Measurements from ENCODE around the gene NAT10. TPM values are rescaled to one million over a fixed set of nuclear protein-coding genes. Genes with fewer than 3 reads are reported as not detected.

NAT10 gene
- total RNA-seq, 2 experiments from 2014 or later, result 160 to 169 TPM

GRCh38 chr11:34192481-34193401, 87.3 kb downstream of the NAT10 start:
- Mint-ChIP-seq H3K4me1 (peaks cover 7% of the 10 kb centered on the region), H3K27me3 (no peaks in the 10 kb centered on the region), H3K4me3 (no peak overlapping the region), H3K36me3 (no peaks in the 10 kb centered on the region), H3K27ac (no peak overlapping the region), H3K9me3 (no peaks in the 10 kb centered on the region)
- no peak for DNase-seq

GRCh38 chr11:34194576-34195335, 89.3 kb downstream of the NAT10 start:
- Mint-ChIP-seq H3K4me1 (peaks cover 7% of the 10 kb centered on the region), H3K27ac (no peak overlapping the region), H3K9me3 (no peaks in the 10 kb centered on the region), H3K36me3 (no peaks in the 10 kb centered on the region), H3K27me3 (no peaks in the 10 kb centered on the region), H3K4me3 (no peak overlapping the region)
- no peak for DNase-seq

Other genes starting within 250 kb of the NAT10 start
- gene LMO2, start 213.6 kb upstream of the NAT10 start, total RNA-seq, result under 1 TPM; 0.14 to 0.21 TPM
- 100 to 1,000 TPM; 313 to 342 TPM for gene CAPRIN1, start 53.9 kb upstream of the NAT10 start, total RNA-seq

Data from activated naive CD8-positive, alpha-beta T cell treated with anti-CD3 and anti-CD28 coated beads for 36 hours (primary cell).